HUES64 (cell line): Measurements from ENCODE around the gene ERVK3-1.
"Not testable (repeated sequence)": the region's sequence is repeated elsewhere in the genome, so short reads cannot be mapped to it uniquely, and the experiment has no call there.

Experiments
- H3K27ac ChIP-seq: 2 replicates; pipeline ENCODE4 v1.7.0; 2013; ENCODE audit warnings: low read depth, low read length, inconsistent platforms
- H3K27me3 ChIP-seq: 2 replicates; pipeline ENCODE4 v1.6.1; 2013; ENCODE audit warnings: mild to moderate bottlenecking, low read length; ENCODE audit not compliant: insufficient read depth
- H3K36me3 ChIP-seq: 2 replicates; pipeline ENCODE4 v1.6.1; 2013; ENCODE audit warnings: mild to moderate bottlenecking, low read length; ENCODE audit not compliant: insufficient read depth
- H3K4me1 ChIP-seq: 2 replicates; pipeline ENCODE4 v1.6.1; 2013; ENCODE audit warnings: mild to moderate bottlenecking, low read length, moderate library complexity; ENCODE audit not compliant: insufficient read depth
- H3K4me3 ChIP-seq: 2 replicates; pipeline ENCODE4 v1.5.1; 2013; ENCODE audit warnings: mild to moderate bottlenecking, low read length, moderate library complexity
- H3K9ac ChIP-seq: 2 replicates; pipeline ENCODE4 v1.6.1; 2013; ENCODE audit warnings: mild to moderate bottlenecking, low read depth, low read length
- H3K9me3 ChIP-seq: 2 replicates; pipeline ENCODE4 v1.6.1; 2013; ENCODE audit warnings: low read depth, low read length; ENCODE audit not compliant: insufficient read depth
- WGBS: fragments of 150-250, 120-280 bp; methylation state at CpG from one replicate; pipeline ENCODE4 v1.1.7; 2013; ENCODE audit warnings: missing lambda C conversion rate; 5-methylcytosine and 5-hydroxymethylcytosine counted together

ERVK3-1 gene

GRCh38 chr19:58304748-58305064 lies 471 bp upstream of the ERVK3-1 start:
- WGBS, result 22% methylated on average over 6 of the region's 7 CpGs

GRCh38 chr19:58305932-58306323 lies 751 bp downstream of the ERVK3-1 start:
- Histone ChIP-seq H3K36me3 (peaks cover 45% of the 10 kb centered on the region), H3K9me3 (no peaks in the 10 kb centered on the region), H3K4me3 (peak overlapping the region; percentile 75), H3K4me1 (peaks cover 5% of the 10 kb centered on the region; the same call in 1 of the 2 replicates), H3K27ac (no peak overlapping the region), H3K27me3 (no peaks in the 10 kb centered on the region), H3K9ac (peak overlapping the region; percentile 70)
- WGBS, result 76% methylated on average over 12 of the region's 12 CpGs

More at GRCh38 chr19:58304748-58305064, 471 bp upstream of the ERVK3-1 start:
- H3K9me3 ChIP-seq, result no peaks in the 10 kb centered on the region
- H3K9ac ChIP-seq, result no peak overlapping the region
- H3K27ac ChIP-seq, result no peak overlapping the region
- peak overlapping the region; percentile 75 for H3K4me3 ChIP-seq
- H3K36me3 ChIP-seq, result peaks cover 53% of the 10 kb centered on the region
- H3K4me1 ChIP-seq, result peaks cover 5% of the 10 kb centered on the region; the same call in 1 of the 2 replicates
- no peaks in the 10 kb centered on the region for H3K27me3 ChIP-seq

GRCh38 chr19:58307736-58308135 lies 2.6 kb downstream of the ERVK3-1 start:
- H3K36me3 ChIP-seq, result peaks cover 56% of the 10 kb centered on the region
- H3K27ac ChIP-seq, result no peak overlapping the region
- H3K27me3 ChIP-seq, result no peaks in the 10 kb centered on the region
- H3K9me3 ChIP-seq, result no peaks in the 10 kb centered on the region
- no peak overlapping the region for H3K9ac ChIP-seq
- WGBS, result 98% methylated on average over 4 of the region's 4 CpGs
- H3K4me3 ChIP-seq, result no peak overlapping the region
- peaks cover 5% of the 10 kb centered on the region; the same call in 1 of the 2 replicates for H3K4me1 ChIP-seq

GRCh38 chr19:58310685-58311084 lies 5.5 kb downstream of the ERVK3-1 start:
- H3K4me1 ChIP-seq, H3K9ac ChIP-seq, H3K27ac ChIP-seq, H3K27me3 ChIP-seq, H3K9me3 ChIP-seq, H3K4me3 ChIP-seq: not testable (repeated sequence)
- peaks cover 83% of the 10 kb centered on the region for H3K36me3 ChIP-seq
- 46% methylated on average over 12 of the region's 13 CpGs for WGBS

DNA sequence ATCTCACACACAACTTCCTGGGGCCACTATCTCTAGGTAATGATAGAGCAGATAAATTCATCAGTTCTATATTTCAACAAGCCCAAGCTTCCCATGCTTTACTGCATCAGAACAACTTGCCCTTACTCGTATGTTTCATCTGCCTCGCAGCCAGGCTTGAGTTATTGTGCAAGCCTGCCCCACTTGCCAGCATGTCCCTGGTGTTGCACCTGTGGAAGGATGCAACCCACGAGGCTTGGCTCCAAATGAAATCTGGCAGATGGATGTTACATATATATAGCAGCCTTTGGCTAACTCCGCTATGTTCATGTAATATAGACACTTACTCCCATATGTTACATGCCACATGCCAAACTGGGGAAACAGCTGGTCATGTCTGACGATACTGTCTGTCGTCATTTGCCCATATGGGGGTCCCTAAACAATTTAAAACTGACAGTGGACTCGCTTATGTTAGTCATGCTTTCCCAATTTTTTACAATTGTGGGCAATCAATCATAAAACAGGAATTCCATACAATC lies 6.2 kb downstream of the ERVK3-1 start:
- Histone ChIP-seq H3K36me3 (peaks cover 84% of the 10 kb centered on the region), H3K27me3 (no peaks in the 10 kb centered on the region)
- 95% methylated on average over 7 of the region's 7 CpGs for WGBS

DNA sequence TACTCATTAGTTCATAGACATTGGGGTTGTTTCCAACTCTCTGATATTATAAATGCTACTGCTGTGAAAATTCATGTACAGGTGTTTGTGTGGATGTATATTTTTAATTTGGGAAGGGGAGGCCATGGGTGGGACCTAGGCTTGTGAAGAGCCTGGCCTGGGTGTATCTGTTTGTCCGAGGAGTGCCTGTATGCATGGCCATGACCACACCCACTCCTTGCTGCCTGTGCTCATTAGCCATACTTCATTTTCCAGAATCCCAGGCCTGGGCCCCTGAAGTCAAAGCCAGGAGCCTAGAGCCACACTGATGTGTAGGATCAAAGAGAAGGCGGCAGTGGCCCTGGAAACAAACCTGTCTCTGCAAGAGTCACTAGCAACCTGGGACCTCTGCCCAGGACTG lies 10.4 kb downstream of the ERVK3-1 start:
- 91% methylated on average over 2 of the region's 2 CpGs for WGBS
- Histone ChIP-seq H3K27ac (no peak overlapping the region), H3K4me1 (no peaks in the 10 kb centered on the region), H3K36me3 (peaks cover 48% of the 10 kb centered on the region), H3K9me3 (no peaks in the 10 kb centered on the region), H3K27me3 (no peaks in the 10 kb centered on the region), H3K4me3 (no peak overlapping the region), H3K9ac (no peak overlapping the region)

More for the DNA sequence above, 6.2 kb downstream of the ERVK3-1 start:
- H3K27ac ChIP-seq, result no peak overlapping the region
- H3K4me3 ChIP-seq, result no peak overlapping the region
- H3K9me3 ChIP-seq, result no peaks in the 10 kb centered on the region
- no peak overlapping the region for H3K9ac ChIP-seq
- no peaks in the 10 kb centered on the region for H3K4me1 ChIP-seq

DNA sequence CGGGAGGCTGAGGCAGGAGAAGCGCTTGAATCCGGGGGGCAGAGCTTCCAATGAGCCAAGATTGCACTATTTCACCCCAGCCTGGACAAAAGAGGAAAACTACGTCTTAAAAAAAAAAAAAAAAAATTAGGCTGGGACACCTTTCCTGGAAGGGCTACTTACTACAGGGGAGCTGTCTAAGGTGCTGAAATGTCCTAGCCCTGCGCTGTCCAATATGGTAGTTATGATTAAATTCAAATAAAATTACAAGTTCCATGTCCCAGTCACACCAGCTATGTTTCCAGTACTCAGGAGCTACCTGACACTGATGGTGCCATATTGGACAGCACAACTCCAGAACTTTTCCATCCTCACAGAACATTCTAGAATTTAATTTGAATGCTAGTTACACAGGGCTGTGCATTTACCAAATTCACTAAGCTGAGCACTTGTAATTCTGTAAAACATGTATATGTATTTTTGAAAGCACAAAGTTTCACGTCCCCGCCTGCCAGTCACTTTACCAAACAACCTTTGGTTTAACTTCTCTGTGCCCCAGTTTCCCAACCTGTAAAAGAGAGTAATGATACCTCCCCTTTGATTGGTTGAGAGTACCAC lies 12.4 kb downstream of the ERVK3-1 start:
- no peak overlapping the region for H3K27ac ChIP-seq
- WGBS, result 75% methylated on average over 6 of the region's 7 CpGs
- H3K9me3 ChIP-seq, result no peaks in the 10 kb centered on the region
- H3K27me3 ChIP-seq, result no peaks in the 10 kb centered on the region
- no peaks in the 10 kb centered on the region for H3K4me1 ChIP-seq
- H3K36me3 ChIP-seq, result peaks cover 33% of the 10 kb centered on the region
- H3K4me3 ChIP-seq, result no peak overlapping the region
- no peak overlapping the region for H3K9ac ChIP-seq

DNA sequence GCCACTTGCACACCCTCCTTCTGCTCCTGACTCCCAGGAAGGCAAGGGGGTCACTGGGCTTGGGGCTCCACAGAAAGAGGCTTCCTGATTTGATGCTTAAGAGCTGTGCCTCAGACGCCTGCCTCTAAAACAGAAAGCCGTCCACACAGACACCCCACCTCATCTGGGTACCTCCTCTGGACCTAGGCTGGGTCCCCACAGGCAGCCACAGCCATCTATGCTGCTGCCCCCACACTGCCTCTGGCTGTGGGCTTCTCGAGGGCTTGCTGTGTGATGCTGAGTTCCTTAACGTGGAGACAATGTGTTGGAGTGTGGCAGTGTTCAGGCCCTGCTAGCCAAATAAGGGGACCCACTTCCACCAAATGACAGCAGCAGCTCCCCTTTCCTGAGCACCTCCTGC lies 13.1 kb downstream of the ERVK3-1 start:
- Histone ChIP-seq H3K27me3 (no peaks in the 10 kb centered on the region), H3K4me1 (no peaks in the 10 kb centered on the region), H3K9ac (no peak overlapping the region), H3K27ac (no peak overlapping the region), H3K4me3 (no peak overlapping the region), H3K9me3 (no peaks in the 10 kb centered on the region), H3K36me3 (peaks cover 26% of the 10 kb centered on the region)
- 91% methylated on average over 4 of the region's 4 CpGs for WGBS

DNA sequence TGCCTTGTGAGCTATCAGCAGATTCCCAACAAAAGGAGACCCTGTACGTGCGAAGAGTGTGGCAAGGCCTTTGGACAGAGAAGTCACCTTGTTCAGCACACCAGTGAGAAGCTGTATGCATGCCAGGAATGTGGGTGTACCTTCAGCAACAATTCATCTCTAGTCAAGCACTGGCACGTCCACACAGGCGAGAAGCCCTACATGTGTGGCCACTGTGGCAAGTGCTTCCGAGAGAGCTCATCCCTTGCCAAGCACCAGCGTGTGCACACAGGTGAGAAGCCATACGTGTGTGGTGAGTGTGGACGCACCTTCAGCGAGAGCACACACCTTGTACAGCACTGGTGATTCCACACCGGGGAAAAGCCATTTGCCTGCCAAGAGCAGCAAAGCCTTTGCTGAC lies 14.1 kb downstream of the ERVK3-1 start:
- H3K4me1 ChIP-seq, result no peaks in the 10 kb centered on the region
- no peak overlapping the region for H3K9ac ChIP-seq
- peaks cover 17% of the 10 kb centered on the region for H3K36me3 ChIP-seq
- H3K27ac ChIP-seq, result no peak overlapping the region
- no peaks in the 10 kb centered on the region for H3K27me3 ChIP-seq
- 95% methylated on average over 10 of the region's 10 CpGs for WGBS
- H3K4me3 ChIP-seq, result no peak overlapping the region
- H3K9me3 ChIP-seq, result no peaks in the 10 kb centered on the region

DNA sequence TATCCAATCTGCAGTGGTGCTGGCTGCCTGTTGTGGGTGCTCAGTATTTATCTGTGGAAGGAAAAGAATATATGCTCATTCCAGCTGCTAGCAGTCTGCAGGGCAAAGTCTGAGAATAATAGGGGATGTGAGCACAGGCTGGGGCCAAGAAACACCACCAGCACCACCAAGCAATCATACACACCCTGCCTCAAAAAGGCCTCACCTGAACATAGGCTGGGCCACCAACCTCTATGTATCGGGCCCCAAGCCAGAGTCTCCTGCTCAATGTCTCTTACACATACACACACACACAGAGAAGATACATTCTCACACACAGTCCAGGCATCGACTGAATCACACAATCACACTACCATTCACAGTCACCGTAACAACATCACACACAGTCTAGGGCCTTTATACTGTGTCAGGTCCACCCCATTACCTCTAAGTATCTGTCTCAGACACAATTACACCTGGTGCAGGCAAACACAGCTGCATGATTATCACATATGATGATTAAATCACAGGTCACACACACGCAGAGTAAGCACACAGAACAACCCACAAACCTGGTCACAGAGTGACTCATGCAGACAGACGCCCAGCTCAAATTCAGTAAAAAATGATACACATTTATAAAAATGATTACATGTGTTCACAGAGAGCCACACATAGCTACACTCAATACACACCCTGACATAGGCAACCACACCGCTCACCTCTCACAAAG lies 20.3 kb downstream of the ERVK3-1 start:
- H3K4me1 ChIP-seq, result no peaks in the 10 kb centered on the region; the same call in 1 of the 2 replicates
- H3K27ac ChIP-seq, result no peak overlapping the region
- H3K4me3 ChIP-seq, result peak overlapping the region; percentile 90
- 0 out of 2 replicates have a peak overlapping the region, but pooled peaks have one; percentile 13 for H3K9ac ChIP-seq
- H3K9me3 ChIP-seq, result no peaks in the 10 kb centered on the region
- H3K36me3 ChIP-seq, result no peaks in the 10 kb centered on the region
- 91% methylated on average over 6 of the region's 6 CpGs for WGBS
- no peaks in the 10 kb centered on the region for H3K27me3 ChIP-seq

GRCh38 chr19:58326501-58326913 lies 21.3 kb downstream of the ERVK3-1 start:
- H3K27ac ChIP-seq, result no peak overlapping the region

More at GRCh38 chr19:58326501-58326913, 21.3 kb downstream of the ERVK3-1 start:
- 2% methylated on average over 9 of the region's 9 CpGs for WGBS
- Histone ChIP-seq H3K9ac (peak overlapping the region; percentile 80), H3K27me3 (no peaks in the 10 kb centered on the region), H3K4me3 (peak overlapping the region; percentile 90), H3K36me3 (no peaks in the 10 kb centered on the region), H3K4me1 (no peaks in the 10 kb centered on the region; the same call in 1 of the 2 replicates), H3K9me3 (no peaks in the 10 kb centered on the region)
